Activated CD8-positive, alpha-beta memory T cell treated with anti-CD3 and anti-CD28 coated beads for 36 hours (primary cell): ENCODE measurements around the gene IGF1R. TPM values are rescaled to one million over a fixed set of nuclear protein-coding genes. Genes with fewer than 3 reads are reported as not detected.

Experiments used
- CTCF ChIA-PET: fragments of 350-600 bp; sonication (Branson Sonifier 250); formaldehyde crosslinking; loops from one replicate; lab custom pipeline; 2021; ENCODE audit warnings: antibody characterized with exemption; lab: Charles Lee
- POLR2A ChIA-PET: fragments of 350-600 bp; sonication (Branson Sonifier 250); formaldehyde crosslinking; loops from one replicate; lab custom pipeline; 2021; ENCODE audit warnings: antibody characterized with exemption; lab: Charles Lee
- total RNA-seq, 2 experiments: library from RNA; stranded (reverse); gene quantifications; one replicate each; pipeline ENCODE4 v1.2.3, GENCODE V29; 2021

The IGF1R gene
- total RNA-seq, 2 experiments from 2014 or later: 10.5 to 11.3 TPM

DNA sequence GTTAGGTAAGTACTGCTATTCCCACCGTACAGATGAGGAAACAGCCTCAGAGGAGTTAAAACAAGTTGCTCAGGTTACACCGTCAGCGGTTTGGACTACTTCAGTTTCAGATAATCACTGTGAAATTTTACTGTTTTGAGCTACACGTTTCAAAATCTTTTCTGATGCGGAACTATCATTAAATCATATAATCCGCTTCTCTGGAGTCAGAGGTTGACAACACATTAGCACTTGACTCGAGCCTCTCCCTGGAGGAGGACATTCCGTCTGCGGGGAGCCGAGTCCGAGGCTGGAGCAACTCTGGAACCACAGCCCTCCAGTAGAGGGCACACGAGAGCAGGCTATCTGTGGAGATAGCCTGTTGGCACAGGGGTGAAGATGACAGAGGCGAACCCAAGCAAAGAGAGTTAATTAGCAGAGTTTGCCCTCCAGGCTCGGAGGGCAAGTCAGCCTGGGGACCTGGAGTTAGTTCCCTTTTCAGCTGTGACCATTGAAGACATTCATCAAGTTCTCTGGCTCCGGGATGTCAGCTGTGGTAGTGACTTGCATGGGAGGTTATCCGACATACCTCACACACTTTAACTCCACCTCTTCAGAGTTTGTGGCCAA is 131.2 kb downstream of the IGF1R start:
- CTCF ChIA-PET: interaction anchor here (1.0 to 1.4 kb wide), 6 partner anchors 9 to 102 kb away, joined by 3 to 7 read pairs (median 4); no protein-coding TSS in a partner anchor
- POLR2A ChIA-PET: no interaction called here

DNA sequence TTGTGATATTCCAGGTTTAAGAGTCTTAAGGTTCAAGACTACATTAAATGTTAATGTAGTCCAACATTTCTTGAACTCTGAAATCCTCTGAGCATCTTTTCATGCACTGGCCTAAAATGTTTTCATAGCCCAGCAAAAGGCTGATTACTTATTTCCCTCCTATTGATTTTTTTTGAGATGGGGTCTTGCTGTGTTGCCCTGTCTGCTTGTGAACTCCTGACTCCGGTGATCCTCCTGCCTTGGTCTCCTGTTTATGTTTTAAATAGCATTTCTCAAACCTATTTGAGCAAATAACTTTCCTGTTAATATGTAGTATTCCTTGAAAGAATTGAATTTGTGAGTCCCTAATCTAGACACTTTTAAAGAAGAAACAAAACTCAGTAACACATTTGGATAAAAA is 133.5 kb downstream of the IGF1R start:
- POLR2A ChIA-PET: no interaction called here
- CTCF ChIA-PET: no interaction called here

DNA sequence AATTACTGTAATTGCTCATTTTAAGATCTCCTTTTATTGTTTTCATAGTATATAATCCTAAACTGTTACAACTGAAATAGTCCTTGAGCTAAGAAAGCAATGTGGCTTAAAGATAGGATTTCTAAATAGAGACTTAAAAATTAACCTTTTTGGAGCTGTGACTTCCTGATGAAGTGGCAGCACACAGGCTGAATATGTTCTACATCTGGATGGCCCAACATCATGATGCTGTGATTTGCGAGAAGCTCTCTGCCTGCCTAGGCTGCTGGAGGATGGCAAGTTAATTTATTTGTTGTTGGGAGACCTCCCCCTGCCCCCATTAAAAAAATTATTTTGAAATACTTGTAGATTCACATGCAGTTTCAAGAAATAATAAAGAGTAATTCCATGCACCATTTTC is 134.5 kb downstream of the IGF1R start:
- ChIA-PET CTCF (no interaction called here), POLR2A (no interaction called here)

DNA sequence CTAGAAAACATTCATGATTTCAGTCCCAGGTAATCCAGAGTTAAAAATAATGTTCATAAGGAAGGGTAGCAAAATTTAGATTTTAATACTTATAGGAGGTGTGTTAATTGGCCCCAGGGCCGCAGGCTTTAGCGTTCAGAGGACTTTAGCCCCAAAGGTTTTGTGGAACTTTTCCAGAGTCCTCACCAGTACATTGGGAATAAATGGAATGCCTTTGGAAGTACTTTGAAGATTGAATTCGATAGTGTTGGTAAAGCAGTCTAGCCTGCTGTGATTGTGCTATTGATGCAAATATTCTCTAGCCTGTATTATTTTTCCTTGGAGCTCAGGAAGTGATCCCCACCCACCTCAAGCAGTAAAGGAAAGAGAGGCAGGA is 137.1 kb downstream of the IGF1R start:
- POLR2A ChIA-PET: no interaction called here
- CTCF ChIA-PET: no interaction called here

DNA sequence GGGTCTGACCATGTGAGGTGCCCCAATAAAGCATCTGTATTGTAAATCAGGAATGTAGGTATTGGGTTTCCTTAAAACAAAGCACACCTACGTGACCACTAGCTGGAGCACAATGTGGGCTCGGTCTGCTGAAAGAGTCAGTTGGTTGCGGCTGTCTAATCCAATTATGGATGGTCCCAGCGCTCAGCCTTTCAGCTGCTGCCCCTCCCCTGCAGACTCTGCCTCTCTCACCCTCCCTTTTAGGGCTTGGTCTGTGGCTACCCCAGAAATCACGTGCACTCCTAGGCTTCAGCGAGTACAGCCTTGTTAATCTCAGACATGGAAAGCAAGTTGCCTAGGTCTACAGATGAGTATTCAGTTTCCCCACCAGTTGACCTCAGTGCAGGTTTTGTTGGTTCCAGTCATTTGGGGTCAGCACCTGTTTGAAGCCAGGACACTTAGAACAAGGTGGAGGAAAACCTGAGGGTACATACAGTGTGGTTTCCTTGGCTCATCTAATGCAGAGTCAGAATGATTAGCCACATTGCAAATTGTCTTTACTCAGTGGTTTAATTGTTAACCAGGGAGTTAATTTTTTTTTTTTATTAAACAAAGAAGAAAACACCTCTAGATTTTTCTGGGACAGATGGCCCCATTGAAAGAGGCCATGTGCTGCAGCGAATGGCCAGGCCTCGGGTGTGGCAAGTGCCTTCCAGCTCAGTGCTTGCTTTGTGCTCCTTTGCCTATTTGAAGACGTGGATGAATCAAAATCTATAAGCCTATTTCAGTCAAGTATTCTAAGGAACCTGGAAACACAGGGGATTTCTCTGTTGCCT is 137.7 kb downstream of the IGF1R start:
- ChIA-PET POLR2A (no interaction called here), CTCF (no interaction called here)

DNA sequence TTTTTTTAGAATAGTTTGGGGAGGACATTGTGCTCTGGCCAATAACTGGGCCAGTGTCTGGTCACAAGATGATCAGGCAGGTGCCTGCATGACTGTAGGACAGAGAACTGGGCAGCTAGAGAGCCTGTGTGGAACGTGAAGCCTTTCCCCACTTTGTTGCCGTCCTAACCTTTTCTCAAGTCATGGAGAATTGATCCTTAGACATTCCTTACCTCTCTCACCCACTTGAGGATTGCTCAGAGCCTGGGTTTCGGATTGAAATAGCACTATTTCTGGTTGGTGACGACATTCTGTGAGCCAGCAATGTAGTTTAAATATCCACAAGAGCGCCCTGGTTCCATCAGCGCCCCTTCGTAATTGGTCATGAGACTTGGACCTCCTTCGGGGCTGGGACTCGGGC is 138.4 kb downstream of the IGF1R start:
- CTCF ChIA-PET: no interaction called here
- POLR2A ChIA-PET: no interaction called here

DNA sequence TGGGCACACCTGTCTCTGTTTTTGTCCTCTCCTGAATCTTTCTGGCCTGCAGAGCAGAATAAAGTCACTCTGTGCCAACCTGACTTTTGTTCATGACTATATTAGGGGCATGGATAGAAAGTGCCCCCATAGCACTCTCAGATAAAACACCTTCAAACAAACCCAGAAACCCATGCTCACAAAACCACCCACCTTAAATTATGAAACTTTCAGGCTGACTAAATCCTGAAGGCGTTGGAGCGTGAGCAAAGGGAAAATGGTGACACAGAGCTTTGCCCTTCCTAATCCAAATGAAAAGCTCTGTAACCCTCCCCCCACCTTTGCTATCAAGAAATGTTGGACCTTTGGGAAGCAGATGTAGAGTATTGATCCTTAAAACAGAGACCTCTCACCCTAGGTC is 138.9 kb downstream of the IGF1R start:
- CTCF ChIA-PET: interaction anchor here (1.0 kb wide), 1 partner anchor 10 kb away, joined by 3 read pairs; no protein-coding TSS in a partner anchor
- POLR2A ChIA-PET: no interaction called here

DNA sequence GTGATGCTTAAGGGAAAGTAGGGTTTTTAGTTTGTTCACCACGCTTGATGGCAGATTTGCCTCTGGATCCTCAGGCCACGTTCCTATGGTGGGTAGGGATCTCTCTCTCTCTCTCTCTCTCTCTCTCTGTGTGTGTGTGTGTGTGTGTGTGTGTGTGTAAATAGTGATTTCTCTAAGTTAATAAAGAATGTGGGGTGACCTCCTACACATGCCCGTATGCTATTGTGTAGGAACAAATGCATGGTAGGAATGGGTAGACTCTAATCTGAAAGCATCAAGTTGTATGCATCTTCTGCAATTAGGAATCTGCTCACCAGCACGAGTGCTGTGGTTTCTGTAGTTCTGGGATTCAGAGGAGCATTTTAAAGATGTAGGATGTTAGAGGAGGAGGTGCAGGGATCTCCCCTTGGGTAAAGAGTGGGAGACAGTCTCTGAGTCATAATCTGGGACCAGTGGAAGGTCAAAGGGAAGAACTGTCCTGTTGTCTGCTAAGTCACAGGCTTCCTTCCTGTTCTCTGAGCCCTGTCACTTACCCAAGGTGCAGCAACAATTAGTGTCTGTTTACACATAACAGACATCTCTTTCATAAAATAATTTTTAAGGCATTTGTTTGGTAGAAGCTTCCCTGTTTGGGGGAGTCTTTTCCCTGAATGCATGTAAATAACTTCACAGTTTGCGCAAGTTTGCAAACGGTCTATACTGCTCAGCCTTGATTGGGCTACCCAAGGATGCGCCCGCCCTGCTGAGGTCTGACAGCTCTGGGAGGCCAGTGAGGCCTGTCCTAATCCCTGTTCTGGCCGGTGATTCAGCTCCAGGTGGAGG is 139.8 kb downstream of the IGF1R start:
- CTCF ChIA-PET: interaction anchor here (1.0 kb wide), 1 partner anchor 10 kb away, joined by 3 read pairs; no protein-coding TSS in a partner anchor

DNA sequence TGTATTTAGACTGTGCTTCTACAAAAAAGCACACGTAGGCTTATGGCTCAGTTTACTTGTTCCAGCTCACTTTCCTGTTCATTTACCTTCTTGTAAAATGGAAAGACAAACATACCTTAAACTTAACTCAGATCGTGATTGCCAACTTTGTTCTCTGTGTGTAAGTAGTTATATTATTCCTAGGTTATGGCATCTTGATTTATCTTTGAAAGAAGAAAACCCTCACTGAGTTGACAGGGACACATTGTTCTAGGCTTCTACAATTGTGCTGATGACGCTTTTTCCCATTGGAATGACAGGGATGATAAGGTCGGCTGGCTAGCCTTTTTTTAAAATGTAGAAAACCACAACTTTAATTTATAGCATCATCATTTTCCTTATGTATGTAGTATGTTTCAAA is 140.7 kb downstream of the IGF1R start:
- CTCF ChIA-PET: no interaction called here
- POLR2A ChIA-PET: no interaction called here

More for the DNA sequence above, 139.8 kb downstream of the IGF1R start:
- POLR2A ChIA-PET: no interaction called here

DNA sequence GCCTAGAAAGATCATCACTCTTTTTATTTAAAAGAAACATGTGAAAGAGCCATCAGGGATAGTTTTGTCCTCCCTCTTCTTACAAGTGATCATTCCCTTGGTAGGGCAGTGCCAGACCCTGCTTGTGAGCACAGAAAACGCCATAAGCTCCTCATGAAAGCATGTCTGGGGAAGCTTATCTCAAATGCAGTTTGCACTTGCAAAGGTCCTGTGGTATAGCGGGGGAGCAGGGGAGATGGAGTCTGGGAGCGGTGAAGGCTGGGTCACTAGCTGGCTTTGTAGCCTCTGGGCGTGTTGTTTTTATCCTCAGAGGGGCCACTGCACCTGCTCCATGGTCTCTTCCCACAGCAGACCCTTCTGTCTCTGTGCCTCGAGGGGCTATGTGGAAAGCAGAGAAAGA is 141.9 kb downstream of the IGF1R start:
- CTCF ChIA-PET: interaction anchor here (1.0 kb wide), 1 partner anchor 11 kb away, joined by 7 read pairs; no protein-coding TSS in a partner anchor

DNA sequence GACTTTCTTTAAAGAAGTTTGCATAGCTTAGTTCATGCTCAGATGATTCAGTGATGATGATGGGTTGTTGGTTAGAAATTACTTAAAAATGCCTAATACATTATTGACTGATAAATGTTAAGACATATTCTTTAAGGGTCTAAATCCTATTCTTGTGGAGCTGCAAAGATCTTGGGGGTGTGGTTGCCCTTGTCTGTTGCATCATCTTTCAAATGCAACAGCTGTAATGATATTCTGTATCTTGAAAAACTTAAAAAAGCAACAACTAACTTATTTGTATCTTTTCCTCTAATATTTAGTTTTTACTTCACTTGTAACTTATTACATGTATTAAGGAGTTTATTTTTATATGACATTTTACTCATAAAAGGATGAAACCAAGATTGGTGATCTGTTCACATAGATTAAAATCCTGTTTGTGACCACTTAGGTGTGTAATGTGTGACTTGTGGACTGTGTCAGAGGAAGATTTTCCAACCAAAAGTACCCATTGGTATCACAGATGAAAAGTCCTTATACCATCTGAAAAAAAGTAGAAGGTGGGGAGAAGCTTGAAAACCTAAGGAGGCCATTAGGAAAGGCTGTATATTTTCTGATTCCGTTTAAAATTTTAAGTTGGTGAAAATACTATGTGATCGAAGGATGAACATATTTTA is 142.8 kb downstream of the IGF1R start:
- CTCF ChIA-PET: interaction anchor here (0.9 kb wide), 1 partner anchor 14 kb away, joined by 3 read pairs; no protein-coding TSS in a partner anchor
- POLR2A ChIA-PET: no interaction called here

More for the DNA sequence above, 141.9 kb downstream of the IGF1R start:
- POLR2A ChIA-PET: interaction anchor here (0.6 kb wide), 1 partner anchor 1243 kb away, joined by 3 read pairs; no protein-coding TSS in a partner anchor

DNA sequence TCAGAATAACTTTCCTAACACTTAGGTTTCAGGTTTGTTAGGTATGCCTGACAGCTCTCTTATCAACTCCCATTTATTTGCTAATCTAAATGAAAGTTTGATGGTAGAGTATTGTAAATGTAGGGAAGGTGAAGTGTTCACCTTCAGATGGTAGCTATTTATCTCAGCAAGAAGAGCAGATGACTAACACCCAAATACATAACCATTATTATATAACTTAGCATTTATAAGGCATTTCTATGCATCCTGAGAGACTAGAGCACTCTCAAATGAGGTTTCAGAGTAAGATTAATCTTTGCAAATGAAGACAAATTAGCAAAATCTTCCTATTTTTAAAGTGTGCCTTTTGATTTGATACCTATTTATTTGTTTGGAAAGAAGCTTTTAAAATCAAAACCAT is 143.8 kb downstream of the IGF1R start:
- CTCF ChIA-PET: interaction anchor here (0.9 kb wide), 1 partner anchor 15 kb away, joined by 3 read pairs; no protein-coding TSS in a partner anchor
- POLR2A ChIA-PET: no interaction called here

DNA sequence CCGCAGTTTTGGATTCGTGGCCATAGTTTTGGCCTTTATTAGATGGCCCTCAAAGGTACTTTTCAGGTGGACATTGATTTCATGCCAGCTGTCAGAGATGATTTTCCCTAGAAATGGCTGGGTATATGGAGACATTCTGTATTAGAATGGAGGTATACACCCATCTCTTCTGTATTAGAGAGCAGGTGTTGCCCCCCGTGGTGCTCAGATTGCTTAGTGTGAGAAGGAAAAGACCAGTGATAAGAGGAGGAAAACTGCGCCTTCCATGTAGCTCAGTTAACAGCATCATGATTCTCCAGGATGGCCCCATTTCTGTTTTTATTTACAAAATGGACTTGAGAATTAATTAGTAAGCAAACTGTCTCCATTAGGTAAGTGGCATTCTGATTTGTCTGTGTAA is 145.9 kb downstream of the IGF1R start:
- ChIA-PET POLR2A (no interaction called here), CTCF (no interaction called here)

DNA sequence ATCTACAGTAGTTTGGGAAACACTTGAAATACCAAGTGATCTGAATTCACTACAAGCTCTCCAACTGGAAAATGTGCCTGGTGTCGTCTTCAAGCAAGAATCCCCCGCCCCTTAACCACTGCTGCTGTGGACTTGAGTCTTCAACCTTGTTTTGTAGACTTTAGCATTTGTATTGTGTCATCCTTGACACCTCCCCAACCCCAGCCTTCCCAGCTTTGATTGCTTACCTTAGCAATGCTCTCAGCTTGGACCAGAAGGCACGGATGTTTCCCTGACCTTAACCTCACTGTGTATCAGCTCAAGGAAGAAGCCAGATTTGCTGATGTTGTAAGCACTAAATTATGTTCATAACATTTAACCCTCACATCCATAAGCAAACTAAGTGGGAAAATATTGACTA is 146.4 kb downstream of the IGF1R start:
- CTCF ChIA-PET: no interaction called here

DNA sequence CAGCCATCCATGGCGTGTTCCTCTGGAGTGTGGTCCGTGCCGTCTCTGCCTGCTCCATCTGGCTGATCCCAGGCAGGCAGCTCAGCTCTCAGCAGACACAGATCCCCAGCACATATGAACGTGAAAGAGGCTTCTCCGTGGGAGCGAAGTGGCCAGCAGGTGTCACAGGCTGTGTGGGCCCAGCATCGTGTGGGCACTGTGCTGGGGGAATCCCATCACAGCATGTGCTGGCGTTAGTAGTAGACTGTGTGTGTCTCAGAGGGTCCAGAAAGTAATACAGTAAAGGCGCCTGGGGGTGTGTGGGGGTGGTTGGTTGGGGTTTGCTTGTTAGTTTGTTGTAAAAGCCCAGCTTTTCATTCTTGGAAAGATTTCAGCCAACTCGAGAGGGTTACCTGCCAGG is 147.6 kb downstream of the IGF1R start:
- ChIA-PET CTCF (no interaction called here), POLR2A (no interaction called here)

More for the DNA sequence above, 146.4 kb downstream of the IGF1R start:
- POLR2A ChIA-PET: no interaction called here

DNA sequence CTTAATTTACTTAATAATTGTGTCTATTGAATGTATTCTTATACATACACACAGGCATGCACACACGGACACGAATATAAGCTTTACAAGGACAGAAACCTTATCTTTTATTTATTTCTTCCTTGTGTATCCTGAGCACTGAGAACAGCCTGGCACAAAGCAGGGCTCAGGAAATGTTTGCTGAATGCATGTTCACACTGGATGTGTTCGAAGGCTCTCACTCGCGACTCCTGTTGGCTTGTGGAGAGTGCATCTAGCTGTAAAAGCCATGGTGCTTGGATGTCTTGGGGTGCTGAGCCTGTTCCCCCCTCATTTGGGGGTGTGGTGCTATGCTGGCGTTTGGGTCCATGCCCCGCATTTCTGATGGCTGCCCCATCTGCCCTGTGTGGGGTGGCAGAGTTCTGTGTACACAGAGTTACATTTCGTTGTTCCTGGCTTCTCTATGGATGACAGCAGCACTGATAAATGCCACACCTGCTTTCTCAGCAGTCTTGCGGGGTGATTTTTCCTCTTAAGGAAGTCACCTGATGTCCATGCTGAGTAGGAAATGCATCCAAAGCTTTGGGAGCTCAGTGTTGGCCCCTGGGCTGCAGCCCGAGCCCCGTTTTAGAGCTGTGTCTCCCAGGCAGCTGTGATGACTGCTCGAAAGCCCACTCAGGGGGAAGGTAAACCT is 148.5 kb downstream of the IGF1R start:
- POLR2A ChIA-PET: no interaction called here
- CTCF ChIA-PET: no interaction called here

DNA sequence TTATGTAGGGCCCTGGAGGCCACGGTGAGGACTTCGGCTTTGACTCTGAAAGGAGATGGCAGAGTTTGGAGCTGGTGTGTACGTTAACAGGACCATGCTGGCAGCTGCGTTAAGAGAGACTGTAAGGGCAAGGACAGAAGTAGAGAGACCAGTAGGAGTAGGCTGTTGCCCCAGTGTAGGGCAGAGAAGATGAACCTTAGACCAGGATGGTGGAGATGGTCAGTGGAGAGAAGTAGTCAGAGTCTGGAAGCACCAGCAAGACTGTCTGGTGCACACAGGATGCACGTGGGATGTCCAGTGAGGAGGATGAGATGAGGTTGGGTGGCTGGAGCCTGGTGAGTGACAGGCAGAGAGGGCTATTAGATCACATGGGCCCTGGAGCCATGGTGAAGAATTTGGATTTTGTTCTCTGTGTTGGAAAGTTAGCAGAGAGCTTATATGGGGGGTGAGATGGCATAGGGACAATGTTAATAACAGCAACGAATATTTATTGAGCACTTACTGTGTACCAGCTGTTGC is 150.1 kb downstream of the IGF1R start:
- POLR2A ChIA-PET: no interaction called here
- CTCF ChIA-PET: no interaction called here
